Measurements from ENCODE around the gene SLC25A10. TPM values are rescaled to one million over a fixed set of nuclear protein-coding genes. Genes with fewer than 3 reads are reported as not detected.
"Not testable (repeated sequence)": the region's sequence is repeated elsewhere in the genome, so short reads cannot be mapped to it uniquely, and the experiment has no call there.

The SLC25A10 gene
- total and polyA plus RNA-seq, 4 donors: 2.1 to 6.4 (median 2.9) TPM

GRCh38 chr17:81673561-81674258 lies 38.4 kb upstream of the SLC25A10 start:
- ATAC-seq (ENCODE audit: low FRiP score) (no peak), DNase-seq (no peak)
- Histone ChIP-seq H3K4me3 (ENCODE audit: low read length in 2 of 2) (no peak overlapping the region), H3K27ac (ENCODE audit: low read depth in 1 of 2, low read length in 2 of 2) (no peak overlapping the region), H3K9me3 (ENCODE audit: control insufficient read depth, low read length) (no peaks in the 10 kb centered on the region), H3K27me3 (ENCODE audit: control insufficient read depth in 1 of 2, insufficient read depth in 2 of 2, low read length in 1 of 2) (no peaks in the 10 kb centered on the region), H3K4me1 (ENCODE audit: control insufficient read depth in 1 of 2, insufficient read depth in 2 of 2, low read length in 2 of 2) (no peaks in the 10 kb centered on the region), H3K36me3 (ENCODE audit: control insufficient read depth in 1 of 2, insufficient read depth in 2 of 2, low read length in 1 of 2) (no peaks in the 10 kb centered on the region)
- WGBS, 2 donors: 77 to 78% methylated on average over 18 of the region's 18 CpGs
- intact Hi-C loops (cut with DNase I): no loop called here

GRCh38 chr17:81675515-81676221 lies 36.4 kb upstream of the SLC25A10 start:
- H3K27ac ChIP-seq (ENCODE audit: low read depth in 1 of 2, low read length in 2 of 2); DNase-seq; intact Hi-C loops (cut with DNase I); H3K4me1 ChIP-seq (ENCODE audit: control insufficient read depth in 1 of 2, insufficient read depth in 2 of 2, low read length in 2 of 2); H3K9me3 ChIP-seq (ENCODE audit: control insufficient read depth, low read length); H3K4me3 ChIP-seq (ENCODE audit: low read length in 2 of 2); H3K36me3 ChIP-seq (ENCODE audit: control insufficient read depth in 1 of 2, insufficient read depth in 2 of 2, low read length in 1 of 2); ATAC-seq (ENCODE audit: low FRiP score); H3K27me3 ChIP-seq (ENCODE audit: control insufficient read depth in 1 of 2, insufficient read depth in 2 of 2, low read length in 1 of 2): not testable (repeated sequence)
- WGBS, 2 donors: 39% methylated on average over 18 of the region's 18 CpGs

- H3K27me3 ChIP-seq (ENCODE audit: control insufficient read depth in 1 of 2, insufficient read depth in 2 of 2, low read length in 1 of 2): no peaks in the 10 kb centered on the region
- no peaks in the 10 kb centered on the region for H3K9me3 ChIP-seq (ENCODE audit: control insufficient read depth, low read length)
- H3K36me3 ChIP-seq (ENCODE audit: control insufficient read depth in 1 of 2, insufficient read depth in 2 of 2, low read length in 1 of 2): no peaks in the 10 kb centered on the region
- H3K27ac ChIP-seq (ENCODE audit: low read depth in 1 of 2, low read length in 2 of 2): no peak overlapping the region
- DNase-seq (no peak), ATAC-seq (ENCODE audit: low FRiP score) (no peak)
- H3K4me1 ChIP-seq (ENCODE audit: control insufficient read depth in 1 of 2, insufficient read depth in 2 of 2, low read length in 2 of 2): no peaks in the 10 kb centered on the region
- 73 to 86% methylated on average over 17 of the region's 17 CpGs for WGBS, 2 donors
- intact Hi-C loops (cut with DNase I): no loop called here
- H3K4me3 ChIP-seq (ENCODE audit: low read length in 2 of 2): no peak overlapping the region
Measured at GRCh38 chr17:81676906-81677305, 35.2 kb upstream of the SLC25A10 start.

- Histone ChIP-seq H3K4me3 (ENCODE audit: low read length in 2 of 2) (no peak overlapping the region), H3K27ac (ENCODE audit: low read depth in 1 of 2, low read length in 2 of 2) (no peak overlapping the region), H3K4me1 (ENCODE audit: control insufficient read depth in 1 of 2, insufficient read depth in 2 of 2, low read length in 2 of 2) (no peaks in the 10 kb centered on the region), H3K27me3 (ENCODE audit: control insufficient read depth in 1 of 2, insufficient read depth in 2 of 2, low read length in 1 of 2) (no peaks in the 10 kb centered on the region), H3K36me3 (ENCODE audit: control insufficient read depth in 1 of 2, insufficient read depth in 2 of 2, low read length in 1 of 2) (no peaks in the 10 kb centered on the region), H3K9me3 (ENCODE audit: control insufficient read depth, low read length) (no peaks in the 10 kb centered on the region)
- WGBS, 2 donors: 84 to 85% methylated on average over 11 of the region's 11 CpGs
- intact Hi-C loops (cut with DNase I): no loop called here
- DNase-seq: no peak
- ATAC-seq (ENCODE audit: low FRiP score): no peak
Measured at GRCh38 chr17:81680150-81680549, 31.9 kb upstream of the SLC25A10 start.

- Histone ChIP-seq H3K27me3 (ENCODE audit: control insufficient read depth in 1 of 2, insufficient read depth in 2 of 2, low read length in 1 of 2) (no peaks in the 10 kb centered on the region), H3K36me3 (ENCODE audit: control insufficient read depth in 1 of 2, insufficient read depth in 2 of 2, low read length in 1 of 2) (no peaks in the 10 kb centered on the region), H3K27ac (ENCODE audit: low read depth in 1 of 2, low read length in 2 of 2) (no peak overlapping the region), H3K9me3 (ENCODE audit: control insufficient read depth, low read length) (no peaks in the 10 kb centered on the region), H3K4me1 (ENCODE audit: control insufficient read depth in 1 of 2, insufficient read depth in 2 of 2, low read length in 2 of 2) (no peaks in the 10 kb centered on the region), H3K4me3 (ENCODE audit: low read length in 2 of 2) (no peak overlapping the region)
- intact Hi-C loops (cut with DNase I): no loop called here
- DNase-seq (no peak), ATAC-seq (ENCODE audit: low FRiP score) (no peak)
- 64 to 71% methylated on average over 17 of the region's 17 CpGs for WGBS, 2 donors
Measured at GRCh38 chr17:81681672-81682071, 30.4 kb upstream of the SLC25A10 start.

- H3K27me3 ChIP-seq (ENCODE audit: control insufficient read depth in 1 of 2, insufficient read depth in 2 of 2, low read length in 1 of 2): no peaks in the 10 kb centered on the region
- H3K4me1 ChIP-seq (ENCODE audit: control insufficient read depth in 1 of 2, insufficient read depth in 2 of 2, low read length in 2 of 2): no peaks in the 10 kb centered on the region
- H3K36me3 ChIP-seq (ENCODE audit: control insufficient read depth in 1 of 2, insufficient read depth in 2 of 2, low read length in 1 of 2): no peaks in the 10 kb centered on the region
- WGBS, 2 donors: 27 to 28% methylated on average over 19 of the region's 19 CpGs
- H3K27ac ChIP-seq (ENCODE audit: low read depth in 1 of 2, low read length in 2 of 2): no peak overlapping the region
- no peak for ATAC-seq (ENCODE audit: low FRiP score)
- H3K4me3 ChIP-seq (ENCODE audit: low read length in 2 of 2): peak overlapping the region; percentile 67 to 97
- intact Hi-C loops (cut with DNase I): no loop called here
- no peaks in the 10 kb centered on the region for H3K9me3 ChIP-seq (ENCODE audit: control insufficient read depth, low read length)
- DNase-seq: no peak
Measured at GRCh38 chr17:81682565-81683207, 29.4 kb upstream of the SLC25A10 start.

- no peak for ATAC-seq (ENCODE audit: low FRiP score)
- H3K27ac ChIP-seq (ENCODE audit: low read depth in 1 of 2, low read length in 2 of 2): peak overlapping the region in 1 of 2 donors; percentile 8
- 0 to 1% methylated on average over 37 of the region's 37 CpGs for WGBS, 2 donors
- H3K4me3 ChIP-seq (ENCODE audit: low read length in 2 of 2): peak overlapping the region; percentile 67 to 97
- no peaks in the 10 kb centered on the region for H3K9me3 ChIP-seq (ENCODE audit: control insufficient read depth, low read length)
- no peak for DNase-seq
- H3K4me1 ChIP-seq (ENCODE audit: control insufficient read depth in 1 of 2, insufficient read depth in 2 of 2, low read length in 2 of 2): no peaks in the 10 kb centered on the region
- intact Hi-C loops (cut with DNase I): no loop called here
- no peaks in the 10 kb centered on the region for H3K27me3 ChIP-seq (ENCODE audit: control insufficient read depth in 1 of 2, insufficient read depth in 2 of 2, low read length in 1 of 2)
- no peaks in the 10 kb centered on the region for H3K36me3 ChIP-seq (ENCODE audit: control insufficient read depth in 1 of 2, insufficient read depth in 2 of 2, low read length in 1 of 2)
Measured at GRCh38 chr17:81683208-81683583, 28.9 kb upstream of the SLC25A10 start.

GRCh38 chr17:81683584-81684441 lies 28.3 kb upstream of the SLC25A10 start, which contains the start of the genes ARL16 and HGS:
Gene ARL16, minus strand, starts transcription at chr17:81683797. Its CDS starts 44 bp downstream, at chr17:81683753.
Gene HGS, plus strand, starts transcription at chr17:81684011. Its CDS starts 56 bp downstream, at chr17:81684067.
- H3K36me3 ChIP-seq (ENCODE audit: control insufficient read depth in 1 of 2, insufficient read depth in 2 of 2, low read length in 1 of 2): no peaks in the 10 kb centered on the region

More at GRCh38 chr17:81683584-81684441, 28.3 kb upstream of the SLC25A10 start, which contains the start of the genes ARL16 and HGS:
- H3K27ac ChIP-seq (ENCODE audit: low read depth in 1 of 2, low read length in 2 of 2): peak within 1 kb of the TSS in 1 of 2 donors; percentile 49
- H3K4me3 ChIP-seq (ENCODE audit: low read length in 2 of 2): peak within 1 kb of the TSS; percentile 90 to 97
- 0 to 1% methylated on average over 105 to 112 of the region's 112 CpGs for WGBS, 2 donors
- no peaks in the 10 kb centered on the region for H3K27me3 ChIP-seq (ENCODE audit: control insufficient read depth in 1 of 2, insufficient read depth in 2 of 2, low read length in 1 of 2)
- no peaks in the 10 kb centered on the region for H3K4me1 ChIP-seq (ENCODE audit: control insufficient read depth in 1 of 2, insufficient read depth in 2 of 2, low read length in 2 of 2)
- no peaks in the 10 kb centered on the region for H3K9me3 ChIP-seq (ENCODE audit: control insufficient read depth, low read length)
- intact Hi-C loops (cut with DNase I): no loop called here
- DNase-seq (peak; percentile 99 to 100), ATAC-seq (ENCODE audit: low FRiP score) (peak; percentile 98)
